ENCODE results near the gene PDE6A. TPM values are rescaled to one million over a fixed set of nuclear protein-coding genes. Genes with fewer than 3 reads are reported as not detected.
"Not testable (repeated sequence)": the region's sequence is repeated elsewhere in the genome, so short reads cannot be mapped to it uniquely, and the experiment has no call there.

The PDE6A gene
- total and polyA plus RNA-seq, 12 donors = 0.14 to 1.6 (median 0.86) TPM

- Histone ChIP-seq H3K4me1 (replicated peaks in 1 of 2) (peaks cover 0 to 10% of the 10 kb centered on the region in 2 donors), H3K27me3 (no peaks in the 10 kb centered on the region), H3K4me3 (no peak overlapping the region), H3K27ac (peak overlapping the region in 2 of 5 donors; percentile 12 to 83), H3K36me3 (replicated peaks in 1 of 2) (no peaks in the 10 kb centered on the region), H3K9me3 (replicated peaks in 1 of 3) (no peaks in the 10 kb centered on the region)
- intact Hi-C loops (cut with DNase I) = no loop called here
- WGBS, 4 donors = 67 to 82% (median 73%) methylated on average over 4 to 7 of the region's 7 CpGs
- DNase-seq = peak in 6 of 7 donors; percentile 38 to 70 (median 52)
- TF ChIP-seq, protein P1, sequence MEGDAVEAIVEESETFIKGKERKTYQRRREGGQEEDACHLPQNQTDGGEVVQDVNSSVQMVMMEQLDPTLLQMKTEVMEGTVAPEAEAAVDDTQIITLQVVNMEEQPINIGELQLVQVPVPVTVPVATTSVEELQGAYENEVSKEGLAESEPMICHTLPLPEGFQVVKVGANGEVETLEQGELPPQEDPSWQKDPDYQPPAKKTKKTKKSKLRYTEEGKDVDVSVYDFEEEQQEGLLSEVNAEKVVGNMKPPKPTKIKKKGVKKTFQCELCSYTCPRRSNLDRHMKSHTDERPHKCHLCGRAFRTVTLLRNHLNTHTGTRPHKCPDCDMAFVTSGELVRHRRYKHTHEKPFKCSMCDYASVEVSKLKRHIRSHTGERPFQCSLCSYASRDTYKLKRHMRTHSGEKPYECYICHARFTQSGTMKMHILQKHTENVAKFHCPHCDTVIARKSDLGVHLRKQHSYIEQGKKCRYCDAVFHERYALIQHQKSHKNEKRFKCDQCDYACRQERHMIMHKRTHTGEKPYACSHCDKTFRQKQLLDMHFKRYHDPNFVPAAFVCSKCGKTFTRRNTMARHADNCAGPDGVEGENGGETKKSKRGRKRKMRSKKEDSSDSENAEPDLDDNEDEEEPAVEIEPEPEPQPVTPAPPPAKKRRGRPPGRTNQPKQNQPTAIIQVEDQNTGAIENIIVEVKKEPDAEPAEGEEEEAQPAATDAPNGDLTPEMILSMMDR (IDR thresholded peaks at IDR 0.05) = no peak
- no peak for TF ChIP-seq POLR2A (IDR thresholded peaks at IDR 0.05)
These were observed 58.5 kb downstream of the PDE6A start for GRCh38 chr5:149886060-149886459.

GRCh38 chr5:149885513-149885912, 59.1 kb downstream of the PDE6A start:
- peaks cover 0 to 10% of the 10 kb centered on the region in 2 donors for H3K4me1 ChIP-seq (replicated peaks in 1 of 2)
- no peaks in the 10 kb centered on the region for H3K9me3 ChIP-seq (replicated peaks in 1 of 3)
- no peaks in the 10 kb centered on the region for H3K36me3 ChIP-seq (replicated peaks in 1 of 2)
- no peak for DNase-seq
- no peak overlapping the region for H3K4me3 ChIP-seq
- H3K27me3 ChIP-seq = no peaks in the 10 kb centered on the region
- intact Hi-C loops (cut with DNase I) = no loop called here
- peak overlapping the region in 1 of 5 donors; percentile 83 for H3K27ac ChIP-seq
- TF ChIP-seq POLR2A (IDR thresholded peaks at IDR 0.05) = no peak
- TF ChIP-seq, protein P1 (IDR thresholded peaks at IDR 0.05) = no peak
- WGBS, 4 donors = 79 to 93% (median 85%) methylated on average over 2 of the region's 2 CpGs

- H3K4me1 ChIP-seq (replicated peaks in 1 of 2) = peaks cover 0 to 10% of the 10 kb centered on the region in 2 donors
- H3K9me3 ChIP-seq (replicated peaks in 1 of 3) = no peaks in the 10 kb centered on the region
- no peaks in the 10 kb centered on the region for H3K27me3 ChIP-seq
- TF ChIP-seq POLR2A (IDR thresholded peaks at IDR 0.05) = no peak
- TF ChIP-seq, protein P1 (IDR thresholded peaks at IDR 0.05) = no peak
- intact Hi-C loops (cut with DNase I) = no loop called here
- DNase-seq = no peak
- H3K36me3 ChIP-seq (replicated peaks in 1 of 2) = no peaks in the 10 kb centered on the region
- no peak overlapping the region for H3K4me3 ChIP-seq
- no peak overlapping the region for H3K27ac ChIP-seq
- WGBS, 4 donors = 95 to 100% (median 98%) methylated on average over 2 of the region's 2 CpGs
These were observed 61.0 kb downstream of the PDE6A start for GRCh38 chr5:149883550-149883949.

GRCh38 chr5:149882633-149883032, 62.0 kb downstream of the PDE6A start:
- H3K4me3 ChIP-seq; H3K4me1 ChIP-seq (replicated peaks in 1 of 2); H3K27me3 ChIP-seq; DNase-seq; intact Hi-C loops (cut with DNase I); H3K36me3 ChIP-seq (replicated peaks in 1 of 2); H3K27ac ChIP-seq; H3K9me3 ChIP-seq (replicated peaks in 1 of 3): not testable (repeated sequence)
- WGBS, 4 donors = 91 to 93% (median 92%) methylated on average over 10 of the region's 10 CpGs

DNA sequence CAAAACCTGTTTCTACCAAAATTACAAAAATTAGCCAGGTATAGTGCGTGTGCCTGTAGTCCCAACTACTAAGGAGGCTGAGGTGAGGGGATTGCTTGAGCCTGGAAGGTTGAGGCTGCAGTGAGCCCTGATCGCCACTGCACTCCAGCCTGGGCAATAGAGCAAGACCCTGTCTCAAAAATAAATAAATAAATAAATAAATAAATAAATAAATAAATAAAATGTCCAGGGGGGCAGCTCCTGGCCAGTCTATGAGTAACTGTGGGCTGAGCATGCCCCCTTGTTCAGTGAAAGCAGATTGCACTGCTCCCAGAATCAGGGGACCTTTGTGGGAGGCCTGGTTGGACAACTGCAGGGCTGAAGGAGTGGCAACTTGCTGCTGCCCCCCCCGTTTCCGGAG, 62.7 kb downstream of the PDE6A start:
- Histone ChIP-seq H3K27me3 (no peaks in the 10 kb centered on the region), H3K4me1 (replicated peaks in 1 of 2) (peaks cover 3 to 6% of the 10 kb centered on the region in 2 donors), H3K27ac (no peak overlapping the region), H3K9me3 (replicated peaks in 1 of 3) (no peaks in the 10 kb centered on the region), H3K4me3 (no peak overlapping the region), H3K36me3 (replicated peaks in 1 of 2) (no peaks in the 10 kb centered on the region)
- no peak for TF ChIP-seq POLR2A (IDR thresholded peaks at IDR 0.05)
- TF ChIP-seq, protein P1 (IDR thresholded peaks at IDR 0.05) = no peak
- intact Hi-C loops (cut with DNase I) = no loop called here
- DNase-seq = no peak
- 86 to 91% (median 88%) methylated on average over 4 of the region's 4 CpGs for WGBS, 4 donors

Data from adrenal gland (tissue), 12 donors.